Stimulated activated CD4-positive, alpha-beta T cell treated with anti-CD3 and anti-CD28 coated beads, TNF-alpha, amount 100 ng/mL, for 4 hours (primary cell): ENCODE data around the gene SMC6.

ENCODE experiments used
- DNase-seq, 3 experiments: peaks; one replicate each; pipeline ENCODE4 v3.0.0-alpha.2; 2020; ENCODE audit warnings: low read depth in 3 of 3

SMC6 gene

GRCh38 chr2:17718689-17719088 lies 34.9 kb downstream of the SMC6 start:
- DNase-seq: no peak

DNA sequence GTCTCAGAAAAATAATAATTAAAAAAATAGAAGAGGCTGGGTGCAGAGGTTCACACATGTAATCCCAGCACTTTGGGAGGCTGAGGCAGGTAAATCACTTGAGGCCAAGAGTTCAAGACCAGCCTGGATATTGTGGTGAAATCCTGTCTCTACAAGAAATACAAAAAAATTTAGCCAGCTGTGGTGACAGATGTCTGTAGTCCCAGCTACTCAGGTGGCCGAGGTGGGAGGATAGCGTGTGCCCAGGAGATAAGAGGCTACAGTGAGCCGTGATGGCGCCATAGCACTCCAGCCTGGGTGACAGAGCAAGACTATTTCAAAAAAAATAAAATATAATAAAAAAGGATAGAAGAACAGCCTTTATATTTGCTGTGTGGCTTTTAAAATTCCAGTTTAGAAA lies 35.9 kb downstream of the SMC6 start:
- no peak for DNase-seq

- no peak for DNase-seq
Observed at GRCh38 chr2:17713291-17713690, 40.3 kb downstream of the SMC6 start.

DNA sequence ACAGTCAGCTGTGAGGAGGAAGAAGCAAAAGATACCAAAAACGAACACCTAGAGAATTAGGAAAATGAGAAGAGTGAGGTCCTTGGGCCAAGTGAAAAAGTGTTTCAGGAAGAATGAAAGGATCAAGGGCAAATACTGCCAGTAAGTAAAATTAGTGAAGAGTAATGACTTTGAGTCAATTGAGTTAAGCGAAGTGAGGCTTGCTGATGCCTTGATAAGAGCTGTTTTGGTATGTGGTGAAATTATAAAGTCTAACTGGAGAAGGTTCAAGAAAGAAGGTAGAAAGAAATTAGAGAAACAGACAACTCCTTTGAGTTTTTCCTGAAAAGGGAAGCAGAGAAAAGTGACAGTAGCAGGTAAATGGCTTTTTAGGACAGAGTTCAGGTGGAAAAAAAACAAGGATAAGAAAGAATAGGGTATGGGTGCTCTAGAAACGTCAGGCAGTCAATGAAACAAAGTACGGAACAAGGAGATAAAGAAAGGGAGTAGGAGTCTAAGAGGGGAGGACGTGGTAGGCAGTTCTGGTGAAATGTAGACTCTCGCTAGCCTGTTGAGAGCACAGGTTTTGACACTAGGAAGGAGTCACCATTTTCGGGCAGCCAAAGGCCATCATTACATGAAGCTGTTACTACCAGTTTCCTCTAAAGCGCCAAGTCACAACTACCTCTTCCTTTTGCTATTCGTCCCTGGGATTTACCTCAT lies 42.9 kb downstream of the SMC6 start:
- no peak for DNase-seq

DNA sequence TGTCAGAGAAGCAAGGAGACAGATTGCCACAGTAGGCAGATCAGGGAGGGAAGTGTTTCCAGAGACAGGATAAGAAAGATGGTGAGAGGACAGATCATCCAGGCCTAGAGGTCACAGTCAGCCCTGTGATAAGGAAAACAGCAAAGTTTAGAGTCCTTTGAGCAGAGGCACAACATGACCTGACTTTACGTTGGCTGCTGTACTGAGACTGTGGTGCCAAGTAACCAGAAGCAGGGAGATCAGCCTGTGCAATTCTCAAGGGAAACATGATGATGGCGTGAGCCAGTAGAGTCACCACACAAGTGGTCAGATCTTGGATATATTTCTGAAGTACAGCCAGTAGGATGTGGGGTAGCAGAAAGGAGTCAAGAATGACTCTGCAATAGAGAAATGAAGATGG lies 43.7 kb downstream of the SMC6 start:
- DNase-seq: no peak

GRCh38 chr2:17708501-17708900 lies 45.1 kb downstream of the SMC6 start:
- DNase-seq: no peak

- no peak for DNase-seq
Observed at GRCh38 chr2:17706845-17707244, 46.8 kb downstream of the SMC6 start.

- no peak for DNase-seq
Observed at GRCh38 chr2:17690776-17691175, 62.8 kb downstream of the SMC6 start.

DNA sequence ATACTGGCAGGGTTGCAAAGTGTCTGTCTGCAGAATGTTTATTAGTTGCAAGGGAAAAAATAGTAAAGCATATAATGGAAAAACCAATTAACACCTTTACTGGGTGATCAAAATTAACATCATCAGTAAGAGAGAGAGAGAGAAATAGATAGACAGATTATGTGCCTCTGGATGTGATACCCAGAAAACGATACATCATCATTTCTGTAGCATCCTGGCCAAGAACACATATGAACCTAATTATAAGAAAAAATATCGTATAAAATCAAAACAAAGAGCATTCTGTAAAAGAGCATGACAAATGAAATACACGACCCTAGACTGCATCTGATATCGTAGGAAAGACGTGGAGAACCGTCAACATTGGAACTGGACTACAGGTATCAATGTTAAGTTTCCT lies 64.6 kb downstream of the SMC6 start:
- DNase-seq: no peak

GRCh38 chr2:17688600-17688999 lies 65.0 kb downstream of the SMC6 start:
- DNase-seq: no peak

DNA sequence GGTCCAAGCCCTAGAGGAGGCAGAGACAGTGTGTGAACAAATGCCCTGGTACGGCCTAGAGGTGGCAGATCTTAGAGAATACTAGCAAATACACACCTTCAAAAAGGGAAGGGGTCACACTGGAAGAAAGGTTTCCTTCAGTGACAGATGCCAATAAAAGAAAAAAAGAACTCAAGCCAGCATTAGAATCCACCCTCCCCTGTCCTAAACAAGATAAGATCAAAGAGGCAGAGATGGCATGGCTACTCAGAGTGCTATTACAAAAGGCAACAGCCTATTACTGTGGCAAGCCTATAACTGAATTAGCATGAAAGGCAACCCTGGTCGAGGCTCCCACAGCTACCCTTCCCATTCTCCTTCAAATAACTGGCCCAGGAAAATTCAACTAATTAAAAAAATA lies 69.6 kb downstream of the SMC6 start:
- no peak for DNase-seq

DNA sequence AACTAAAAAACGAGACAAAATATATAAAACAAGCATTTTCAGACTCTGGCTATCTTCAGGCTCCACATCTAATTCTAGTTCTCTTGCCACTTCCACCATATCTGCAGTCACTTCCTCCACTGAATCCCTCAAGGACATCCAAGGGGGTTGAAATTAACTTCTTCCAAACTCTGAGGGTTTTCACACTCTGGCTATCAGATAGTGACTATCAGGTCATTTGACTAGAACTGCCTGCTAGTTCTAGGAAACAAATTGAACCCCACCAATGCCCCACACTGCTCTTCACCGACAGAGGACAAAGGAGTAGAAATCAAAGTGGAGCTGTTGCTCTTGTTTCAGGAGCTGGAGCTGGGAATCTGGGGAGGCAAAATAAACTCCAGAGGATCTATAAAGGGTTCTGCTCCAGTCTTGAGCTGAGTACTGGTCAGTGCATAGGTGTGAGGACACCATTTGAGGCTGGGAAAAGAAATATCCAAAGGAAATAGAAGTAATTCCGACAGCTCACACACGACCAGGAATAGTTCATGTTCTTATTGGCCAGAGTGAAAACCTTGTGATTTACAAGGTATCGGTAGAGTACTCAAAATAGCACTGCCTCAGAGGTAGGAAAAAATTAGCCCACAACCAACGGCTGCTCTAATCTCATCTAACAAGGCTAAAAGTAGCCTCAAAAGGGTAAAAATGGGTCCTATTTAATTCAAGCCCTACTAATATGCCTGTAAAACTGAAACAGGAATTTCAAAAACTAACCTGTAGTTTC lies 71.3 kb downstream of the SMC6 start:
- DNase-seq: no peak

DNA sequence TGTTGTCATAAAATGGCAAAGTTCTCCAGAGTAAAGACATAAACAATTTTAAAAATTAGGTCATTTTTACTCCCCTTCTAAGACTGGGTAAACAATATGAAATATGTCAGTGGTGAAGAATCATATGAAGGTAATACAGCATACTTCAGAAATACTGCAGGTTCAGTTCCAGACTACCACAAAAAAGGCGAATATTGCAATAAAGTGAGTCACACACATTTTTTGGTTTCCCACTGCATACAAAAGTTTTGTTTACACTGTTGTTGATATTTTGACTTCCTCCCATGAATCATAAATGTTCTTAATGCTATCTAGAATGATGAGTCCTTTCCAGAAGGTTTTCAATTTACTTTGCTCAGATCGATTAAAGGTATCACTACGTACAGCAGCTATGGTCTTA lies 73.5 kb downstream of the SMC6 start:
- no peak for DNase-seq

GRCh38 chr2:17674817-17675216 lies 78.8 kb downstream of the SMC6 start:
- no peak for DNase-seq

DNA sequence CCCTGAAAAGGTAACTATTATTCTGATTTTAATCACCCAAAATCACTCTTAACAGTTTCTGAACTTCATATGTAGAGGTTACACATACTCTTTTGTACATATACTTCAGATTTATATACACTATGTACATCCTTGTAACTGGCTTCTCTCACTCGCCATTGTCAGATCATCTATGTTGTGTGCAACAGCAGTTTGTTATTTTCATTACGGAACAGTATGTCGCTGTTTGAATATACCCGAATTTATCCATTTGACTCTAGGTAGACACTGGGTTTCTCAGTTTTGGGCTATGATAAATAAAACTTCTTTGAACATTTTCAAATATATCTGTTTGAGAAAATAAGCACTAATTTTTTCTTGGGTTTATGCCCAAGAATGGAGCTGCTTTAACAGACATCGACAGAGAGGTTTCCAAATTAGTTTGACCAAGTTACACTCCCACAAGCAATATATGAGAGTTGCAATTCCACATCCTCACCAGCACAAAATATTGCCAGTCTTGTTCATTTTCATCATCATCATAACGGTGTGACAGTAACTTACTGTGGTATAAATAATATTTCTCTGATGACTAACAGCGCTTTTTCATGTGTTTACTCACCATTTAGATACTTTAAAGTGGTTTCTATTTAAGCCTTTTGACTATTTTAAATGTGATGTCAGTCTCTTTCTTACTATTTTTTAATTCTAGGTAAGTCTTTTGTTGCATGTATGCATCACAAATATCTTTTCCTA lies 80.9 kb downstream of the SMC6 start:
- no peak for DNase-seq

DNA sequence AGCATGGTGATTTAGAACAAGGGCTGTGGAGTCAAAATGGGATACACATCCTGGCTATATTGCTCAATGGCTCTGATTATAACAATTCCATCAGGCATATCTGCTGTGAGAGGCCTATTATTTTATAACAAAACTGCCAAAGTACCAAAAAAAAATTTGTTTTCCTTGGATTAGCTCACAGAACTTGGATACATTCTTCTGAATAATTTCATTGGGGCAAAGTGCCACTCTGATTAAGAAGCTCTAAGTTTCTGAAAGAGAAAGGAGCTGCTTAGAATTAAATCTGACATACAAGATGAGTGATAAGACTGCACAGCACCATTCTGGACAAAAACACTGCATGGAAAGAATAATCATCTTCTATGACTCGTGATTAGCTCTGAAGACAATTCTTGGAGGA lies 85.7 kb downstream of the SMC6 start:
- DNase-seq: no peak

- no peak for DNase-seq
Observed at GRCh38 chr2:17664534-17664933, 89.1 kb downstream of the SMC6 start.

DNA sequence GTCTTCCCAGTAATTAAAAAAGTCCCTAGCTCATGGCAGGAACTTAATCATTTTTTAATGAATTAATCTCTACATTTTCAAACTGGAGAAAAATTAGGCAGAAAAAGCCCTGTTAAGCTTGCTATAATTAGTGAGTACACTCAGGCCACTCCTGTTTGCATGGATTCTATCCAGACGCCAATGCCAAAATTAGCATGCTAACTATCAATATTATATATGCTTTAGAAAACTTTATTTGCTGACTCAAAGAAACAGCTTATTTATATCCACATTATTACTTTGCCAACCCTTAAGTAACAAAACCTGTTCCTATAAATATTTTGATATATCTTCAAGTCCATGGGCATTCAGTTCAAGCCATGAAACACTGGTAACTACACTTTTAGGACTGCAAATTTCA lies 90.9 kb downstream of the SMC6 start:
- DNase-seq: no peak

DNA sequence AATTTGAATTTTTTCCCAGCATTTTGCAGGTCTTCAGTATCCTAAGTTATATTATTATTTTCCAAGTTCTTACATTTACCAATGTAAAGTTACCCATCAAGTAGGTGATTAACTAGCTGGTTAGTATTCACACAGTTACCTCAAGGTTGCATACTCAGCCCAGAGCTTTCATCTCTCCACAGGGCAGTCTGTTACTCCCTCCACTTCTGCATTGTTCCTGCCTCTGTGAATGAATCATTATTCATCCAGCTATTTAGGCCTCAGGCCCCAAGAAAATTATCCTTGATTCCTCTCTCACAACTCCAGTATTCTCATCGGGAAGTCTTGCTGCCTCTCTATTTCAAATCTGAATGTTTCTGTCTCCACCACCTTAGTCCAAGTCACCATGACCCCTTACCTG lies 92.2 kb downstream of the SMC6 start:
- no peak for DNase-seq

GRCh38 chr2:17660219-17660618 lies 93.4 kb downstream of the SMC6 start:
- DNase-seq: no peak

- DNase-seq: no peak
Observed at GRCh38 chr2:17658251-17658843, 95.3 kb downstream of the SMC6 start.

- no peak for DNase-seq
Observed at GRCh38 chr2:17657759-17658158, 95.9 kb downstream of the SMC6 start.
